ENCODE measurements around the gene EML3. TPM values are rescaled to one million over a fixed set of nuclear protein-coding genes. Genes with fewer than 3 reads are reported as not detected.

EML3 gene
- polyA plus RNA-seq, 1 donor (not counting 4 experiments of a cell fraction or from before 2014, with no cell fraction given): 13.6 TPM

- no peaks in the 10 kb centered on the region for H3K27me3 ChIP-seq (ENCODE audit: control insufficient read depth, extremely low read depth, insufficient read depth, low read length)
- peaks cover 45% of the 10 kb centered on the region for H3K79me2 ChIP-seq (ENCODE audit: control insufficient read depth, insufficient read depth, low read length)
- H4K20me1 ChIP-seq (ENCODE audit: control insufficient read depth, extremely low read depth, insufficient read depth, low read length): no peaks in the 10 kb centered on the region
- TF ChIP-seq EZH2 (IDR thresholded peaks at IDR 0.05; ENCODE audit: low read length): no peak
- no peak for TF ChIP-seq CTCF (optimal IDR thresholded peaks at IDR 0.05 in 1 of 3, IDR thresholded peaks at IDR 0.05 in 1 of 3, conservative IDR thresholded peaks at IDR 0.05 in 1 of 3; ENCODE audit: extremely low read depth in 1 of 3, insufficient read depth in 2 of 3, low read length in 3 of 3)
- peak overlapping the region; percentile 95 for H3K27ac ChIP-seq (ENCODE audit: control insufficient read depth, insufficient read depth, low read length)
- dilution Hi-C loops (cut with MboI; ENCODE audit: extremely low pct_ligation_motif_present, low sequenced_read_pairs): no loop called here
- peaks cover 31 to 32% of the 10 kb centered on the region in 2 experiments for H3K36me3 ChIP-seq (ENCODE audit: control insufficient read depth in 2 of 2, extremely low read depth in 1 of 2, insufficient read depth in 2 of 2, low read length in 2 of 2)
- H3K4me1 ChIP-seq (ENCODE audit: control insufficient read depth, extremely low read depth, insufficient read depth, low read length): peaks cover 14% of the 10 kb centered on the region
- H3K9me3 ChIP-seq (ENCODE audit: control insufficient read depth, low read depth, low read length): no peaks in the 10 kb centered on the region
- peak overlapping the region; percentile 99 for H3K4me2 ChIP-seq (ENCODE audit: control insufficient read depth, extremely low read depth, insufficient read depth, low read depth, low read length)
- no peaks in the 10 kb centered on the region for H3K9me1 ChIP-seq (ENCODE audit: control insufficient read depth, extremely low read depth, insufficient read depth, low read length)
- peak overlapping the region; percentile 95 for H3K9ac ChIP-seq (ENCODE audit: control insufficient read depth, extremely low read depth, insufficient read depth, low read length)
- no peak overlapping the region for H2AFZ ChIP-seq (ENCODE audit: control insufficient read depth, low read length)
- no peak for DNase-seq (ENCODE audit: low read depth, low spot score)
- H3K4me3 ChIP-seq (ENCODE audit: control insufficient read depth in 2 of 3, extremely low read depth in 1 of 3, insufficient read depth in 2 of 3, low read depth in 1 of 3, low read length in 3 of 3): peak overlapping the region; percentile 77 to 99 (median 86)
- FAIRE-seq: no peak
These were observed 11.5 kb downstream of the EML3 start for GRCh38 chr11:62601122-62601371.

- Histone ChIP-seq H3K9ac (ENCODE audit: control insufficient read depth, extremely low read depth, insufficient read depth, low read length) (peak overlapping the region; percentile 95), H3K4me2 (ENCODE audit: control insufficient read depth, extremely low read depth, insufficient read depth, low read depth, low read length) (peak overlapping the region; percentile 99), H3K27me3 (ENCODE audit: control insufficient read depth, extremely low read depth, insufficient read depth, low read length) (no peaks in the 10 kb centered on the region), H3K36me3 (ENCODE audit: control insufficient read depth in 2 of 2, extremely low read depth in 1 of 2, insufficient read depth in 2 of 2, low read length in 2 of 2) (peaks cover 36 to 37% of the 10 kb centered on the region in 2 experiments), H3K9me1 (ENCODE audit: control insufficient read depth, extremely low read depth, insufficient read depth, low read length) (no peaks in the 10 kb centered on the region), H3K79me2 (ENCODE audit: control insufficient read depth, insufficient read depth, low read length) (peaks cover 48% of the 10 kb centered on the region), H3K4me1 (ENCODE audit: control insufficient read depth, extremely low read depth, insufficient read depth, low read length) (peaks cover 14% of the 10 kb centered on the region), H3K9me3 (ENCODE audit: control insufficient read depth, low read depth, low read length) (no peaks in the 10 kb centered on the region), H3K27ac (ENCODE audit: control insufficient read depth, insufficient read depth, low read length) (peak overlapping the region; percentile 95), H4K20me1 (ENCODE audit: control insufficient read depth, extremely low read depth, insufficient read depth, low read length) (no peaks in the 10 kb centered on the region), H2AFZ (ENCODE audit: control insufficient read depth, low read length) (no peak overlapping the region), H3K4me3 (ENCODE audit: control insufficient read depth in 2 of 3, extremely low read depth in 1 of 3, insufficient read depth in 2 of 3, low read depth in 1 of 3, low read length in 3 of 3) (peak overlapping the region; percentile 77 to 99 (median 86))
- no peak for FAIRE-seq
- no peak for TF ChIP-seq CTCF (optimal IDR thresholded peaks at IDR 0.05 in 1 of 3, IDR thresholded peaks at IDR 0.05 in 1 of 3, conservative IDR thresholded peaks at IDR 0.05 in 1 of 3; ENCODE audit: extremely low read depth in 1 of 3, insufficient read depth in 2 of 3, low read length in 3 of 3)
- no peak for TF ChIP-seq EZH2 (IDR thresholded peaks at IDR 0.05; ENCODE audit: low read length)
- dilution Hi-C loops (cut with MboI; ENCODE audit: extremely low pct_ligation_motif_present, low sequenced_read_pairs): no loop called here
- DNase-seq (ENCODE audit: low read depth, low spot score): no peak
These were observed 12.0 kb downstream of the EML3 start for GRCh38 chr11:62600367-62601121.

Data from keratinocyte (primary cell).